ENCODE data around the gene AARS2.
"Not testable (repeated sequence)": the region's sequence is repeated elsewhere in the genome, so short reads cannot be mapped to it uniquely, and the experiment has no call there.

The AARS2 gene

GRCh38 chr6:44312901-44313788, at the start of gene AARS2:
AARS2 (minus strand) TSS chr6:44313347; CDS start chr6:44313323, 24 bp downstream.
- peak; percentile 90 for DNase-seq (ENCODE audit: low spot score)

- DNase-seq (ENCODE audit: low spot score), result no peak
Observed at GRCh38 chr6:44361947-44362346, 48.8 kb upstream of the AARS2 start.

GRCh38 chr6:44359973-44360372, 46.8 kb upstream of the AARS2 start:
- no peak for DNase-seq (ENCODE audit: low spot score)

GRCh38 chr6:44356487-44356886, 43.3 kb upstream of the AARS2 start:
- no peak for DNase-seq (ENCODE audit: low spot score)

- no peak for DNase-seq (ENCODE audit: low spot score)
Observed at GRCh38 chr6:44355640-44356039, 42.5 kb upstream of the AARS2 start.

- no peak for DNase-seq (ENCODE audit: low spot score)
Observed at GRCh38 chr6:44353336-44353735, 40.2 kb upstream of the AARS2 start.

- DNase-seq (ENCODE audit: low spot score), result no peak
Observed at GRCh38 chr6:44352259-44352658, 39.1 kb upstream of the AARS2 start.

GRCh38 chr6:44350650-44350994, 37.5 kb upstream of the AARS2 start:
- DNase-seq (ENCODE audit: low spot score), result not testable (repeated sequence)

- DNase-seq (ENCODE audit: low spot score), result no peak
Observed at GRCh38 chr6:44349904-44350649, 36.9 kb upstream of the AARS2 start.

- DNase-seq (ENCODE audit: low spot score), result not testable (repeated sequence)
Observed at GRCh38 chr6:44346818-44347217, 33.7 kb upstream of the AARS2 start.

- DNase-seq (ENCODE audit: low spot score), result no peak
Observed at GRCh38 chr6:44342489-44342888, 29.3 kb upstream of the AARS2 start, which contains the start of gene SPATS1. SPATS1 (plus strand) TSS chr6:44342650; CDS start chr6:44343096, 446 bp downstream.

- DNase-seq (ENCODE audit: low spot score), result no peak
Observed at GRCh38 chr6:44342052-44342451, 28.9 kb upstream of the AARS2 start.

- no peak for DNase-seq (ENCODE audit: low spot score)
Observed at GRCh38 chr6:44341095-44341890, 28.1 kb upstream of the AARS2 start.

- no peak for DNase-seq (ENCODE audit: low spot score)
Observed at GRCh38 chr6:44339763-44340625, 26.8 kb upstream of the AARS2 start.

- no peak for DNase-seq (ENCODE audit: low spot score)
Observed at GRCh38 chr6:44339301-44339700, 26.2 kb upstream of the AARS2 start.

GRCh38 chr6:44338228-44339122, 25.3 kb upstream of the AARS2 start:
- peak; percentile 32 for DNase-seq (ENCODE audit: low spot score)

- no peak for DNase-seq (ENCODE audit: low spot score)
Observed at GRCh38 chr6:44335631-44336030, 22.5 kb upstream of the AARS2 start.

GRCh38 chr6:44333942-44334341, 20.8 kb upstream of the AARS2 start:
- no peak for DNase-seq (ENCODE audit: low spot score)

GRCh38 chr6:44333273-44333919, 20.2 kb upstream of the AARS2 start:
- DNase-seq (ENCODE audit: low spot score), result no peak

- no peak for DNase-seq (ENCODE audit: low spot score)
Observed at GRCh38 chr6:44332585-44332984, 19.4 kb upstream of the AARS2 start.

All from hepatic stellate cell (primary cell).